CD1c-positive myeloid dendritic cell (primary cell): ENCODE results near the gene PTPRC.

Experiments used
- DNase-seq: peaks from one replicate; pipeline ENCODE4 v3.0.0-alpha.2; 2016; ENCODE audit errors: extremely low spot score

The PTPRC gene

GRCh38 chr1:198620218-198620617, 18.6 kb upstream of the PTPRC start:
- DNase-seq = no peak

DNA sequence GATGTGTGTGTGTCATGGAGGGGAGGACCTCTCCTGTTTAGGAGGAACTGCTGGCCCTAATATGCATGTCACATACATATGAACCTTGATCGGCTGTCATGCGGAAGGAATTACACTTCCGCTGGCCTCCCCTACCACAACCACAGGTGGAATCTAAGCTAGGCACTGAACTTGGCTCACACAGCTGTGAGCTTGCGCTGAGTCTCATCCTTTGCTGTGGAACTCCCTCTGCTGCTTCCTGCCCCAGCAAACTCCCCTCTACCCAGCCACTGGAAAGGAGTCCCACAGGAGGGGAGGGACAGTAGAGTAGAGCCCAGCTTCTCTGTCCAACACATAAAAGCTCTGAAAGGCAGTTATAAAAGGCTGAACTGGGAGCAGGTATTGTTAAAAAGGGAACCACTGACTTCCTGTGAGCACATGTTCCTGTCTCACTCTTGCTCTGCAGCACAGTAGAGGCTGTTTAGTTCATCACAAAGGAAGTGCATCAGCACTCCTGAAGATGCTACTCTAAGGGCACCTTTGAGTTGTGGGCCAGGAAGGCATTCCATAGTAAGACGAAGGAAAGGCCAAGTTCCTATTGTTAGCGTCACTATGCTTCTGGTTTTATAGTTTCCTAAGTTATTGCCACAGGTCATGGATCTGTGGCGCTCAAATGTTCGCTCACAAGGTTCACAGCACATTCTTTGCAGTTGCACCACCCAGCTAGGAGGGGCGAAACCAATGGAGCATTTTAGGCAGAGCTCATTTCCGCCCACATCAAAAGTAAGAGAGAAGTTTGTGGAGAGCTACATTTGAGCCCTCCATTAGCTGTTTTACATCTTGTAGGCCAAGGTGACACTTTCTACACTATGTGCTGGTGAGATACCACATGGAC, 17.7 kb upstream of the PTPRC start:
- peak; percentile 51 for DNase-seq

- no peak for DNase-seq
Observed at GRCh38 chr1:198622001-198622400, 16.8 kb upstream of the PTPRC start.

GRCh38 chr1:198623752-198624647, 14.8 kb upstream of the PTPRC start:
- DNase-seq = no peak

DNA sequence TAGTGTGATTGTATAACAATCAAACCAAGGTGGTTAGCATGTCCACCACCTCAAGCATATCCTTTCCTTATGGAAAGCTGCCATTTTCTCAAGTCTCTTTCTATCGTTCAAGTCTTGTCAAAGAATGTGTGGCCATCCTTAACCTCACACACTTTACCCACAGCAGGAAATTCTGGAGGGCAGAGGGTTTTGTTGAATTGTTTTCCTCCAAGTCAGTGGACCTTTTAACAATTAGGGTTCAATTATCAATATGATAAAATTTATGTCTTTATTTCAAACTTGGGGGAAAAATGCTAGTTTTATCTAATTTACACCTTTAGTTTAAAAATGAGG, 14.2 kb upstream of the PTPRC start:
- DNase-seq = no peak

GRCh38 chr1:198627436-198628066, 11.3 kb upstream of the PTPRC start:
- no peak for DNase-seq

GRCh38 chr1:198628067-198628455, 10.8 kb upstream of the PTPRC start:
- no peak for DNase-seq

GRCh38 chr1:198629610-198630009, 9.2 kb upstream of the PTPRC start:
- DNase-seq = no peak

- no peak for DNase-seq
Observed at GRCh38 chr1:198630863-198631262, 8.0 kb upstream of the PTPRC start.

GRCh38 chr1:198631292-198631691, 7.5 kb upstream of the PTPRC start:
- DNase-seq = no peak

- no peak for DNase-seq
Observed at GRCh38 chr1:198632007-198632406, 6.8 kb upstream of the PTPRC start.

GRCh38 chr1:198633675-198634121, 5.1 kb upstream of the PTPRC start:
- DNase-seq = peak; percentile 75

GRCh38 chr1:198635964-198636363, 2.9 kb upstream of the PTPRC start:
- no peak for DNase-seq

- DNase-seq = no peak
Observed at GRCh38 chr1:198636391-198636790, 2.4 kb upstream of the PTPRC start.

DNA sequence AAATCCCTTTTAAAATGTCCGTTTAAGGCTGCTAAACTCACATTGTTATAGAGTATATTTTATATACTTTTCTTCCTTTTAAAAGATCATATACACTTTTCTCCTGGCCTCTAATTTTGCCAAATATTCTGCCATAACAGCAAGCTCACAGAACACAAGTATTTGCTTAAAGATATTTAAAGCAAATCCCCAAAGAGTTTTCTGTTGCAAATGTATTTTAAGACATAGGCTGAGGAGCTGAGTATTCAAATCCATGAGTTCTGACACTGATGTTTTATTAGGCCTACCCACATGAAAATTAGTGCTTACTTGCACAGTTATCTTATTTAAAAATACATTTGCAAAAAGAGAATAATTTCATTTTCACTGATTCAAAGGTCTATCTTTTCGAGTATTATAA, 1.7 kb upstream of the PTPRC start:
- DNase-seq = no peak

GRCh38 chr1:198637916-198638437, 863 bp upstream of the PTPRC start:
- no peak for DNase-seq

DNA sequence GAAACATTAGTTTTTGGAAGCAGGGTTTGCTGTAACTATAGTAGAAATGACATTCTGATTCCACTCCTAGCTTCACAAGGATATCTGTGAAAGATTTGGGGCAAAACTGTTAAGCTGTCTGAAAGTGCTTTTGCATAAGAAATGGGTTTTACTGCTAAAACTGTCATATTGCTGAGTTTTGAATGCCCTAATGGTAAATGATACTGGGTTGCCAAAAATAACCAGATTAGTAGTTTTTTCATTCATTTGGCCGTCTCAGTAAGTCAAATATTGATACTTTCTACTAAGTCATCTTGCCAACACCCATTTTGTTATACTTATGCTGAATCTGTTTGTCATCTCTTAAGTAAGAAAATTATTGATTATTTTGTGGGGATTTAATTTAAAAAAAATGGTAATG, 399 bp upstream of the PTPRC start:
- DNase-seq = no peak

GRCh38 chr1:198639671-198640143, 867 bp downstream of the PTPRC start:
- DNase-seq = peak; percentile 54

GRCh38 chr1:198640174-198640573, 1.3 kb downstream of the PTPRC start:
- DNase-seq = peak; percentile 52

- peak; percentile 69 for DNase-seq
Observed at GRCh38 chr1:198641501-198641900, 2.7 kb downstream of the PTPRC start.

DNA sequence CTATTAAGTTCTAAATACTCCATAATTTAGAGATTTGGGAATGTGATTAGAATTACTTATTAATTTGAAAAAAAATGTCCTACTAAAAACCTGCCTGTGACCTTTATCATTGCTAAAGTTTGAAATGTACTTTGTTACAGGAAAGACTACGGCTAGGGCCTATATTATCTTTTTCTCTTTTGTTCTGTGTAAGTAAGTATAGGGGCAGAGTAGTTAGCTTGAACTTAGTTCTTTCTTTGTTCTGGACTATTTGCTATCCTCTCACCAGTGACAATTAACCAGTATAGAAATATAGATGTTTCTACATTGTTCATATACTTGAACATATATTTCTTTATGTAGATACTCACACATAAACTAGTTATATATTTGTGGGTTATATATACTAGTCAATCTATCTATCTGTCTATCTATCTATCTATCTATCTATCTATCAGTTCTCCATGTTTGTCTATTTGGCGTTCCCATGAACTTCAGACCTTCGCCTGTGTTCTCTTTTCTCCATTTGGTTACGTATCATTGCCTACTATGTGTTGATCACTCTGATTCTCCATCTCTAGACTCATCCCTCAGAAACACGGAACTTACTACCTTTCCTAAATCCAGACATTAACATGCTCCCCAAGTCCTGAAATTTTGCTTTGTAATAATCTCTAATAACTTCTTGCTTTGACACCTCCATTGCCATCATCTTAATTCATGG, 3.3 kb downstream of the PTPRC start:
- DNase-seq = no peak
